Measurements from ENCODE around the gene LYSMD3.

Gene LYSMD3

DNA sequence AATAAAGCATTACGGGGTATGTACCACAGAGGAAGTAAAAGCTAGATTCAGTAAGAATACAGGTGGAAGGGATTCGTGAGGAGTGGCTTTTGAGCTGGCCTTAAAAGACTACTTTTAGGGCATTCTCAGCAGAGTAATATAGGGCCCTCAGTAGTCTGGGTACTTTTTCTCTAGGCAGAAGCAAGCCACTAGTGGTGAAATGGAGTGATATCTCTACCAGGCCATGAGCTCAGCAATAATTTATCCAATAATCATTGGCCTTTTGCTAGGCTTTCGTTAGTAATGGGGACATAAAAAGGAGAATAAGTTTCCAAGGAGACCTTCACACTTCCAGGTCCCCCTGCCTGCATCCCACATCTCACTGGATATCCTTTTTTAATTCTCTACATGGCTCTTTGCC lies 53.0 kb downstream of the LYSMD3 start:
- no peak overlapping the region for H3K4me3 ChIP-seq (IDR thresholded peaks at IDR 0.05; ENCODE audit: insufficient read depth, low read depth, low read length)
- peaks cover 60% of the 10 kb centered on the region for H3K4me1 ChIP-seq (ENCODE audit: low read depth, poor library complexity, severe bottlenecking)
- no peaks in the 10 kb centered on the region for H3K27me3 ChIP-seq (ENCODE audit: insufficient read depth, low read depth)
- H3K4me2 ChIP-seq = peak overlapping the region; percentile 95; the same call in 1 of the 2 replicates
- H3K9ac ChIP-seq = no peak overlapping the region
- no peak overlapping the region for H3K27ac ChIP-seq
- no peaks in the 10 kb centered on the region; the same call in 1 of the 2 replicates for H3K36me3 ChIP-seq (ENCODE audit: insufficient read depth)
- peaks cover 54% of the 10 kb centered on the region for H3K79me2 ChIP-seq (ENCODE audit: insufficient read depth, low read depth)
- no peaks in the 10 kb centered on the region for H4K20me1 ChIP-seq (ENCODE audit: insufficient read depth)
- H2AFZ ChIP-seq (ENCODE audit: low read depth) = no peak overlapping the region
- TF ChIP-seq, protein P1, sequence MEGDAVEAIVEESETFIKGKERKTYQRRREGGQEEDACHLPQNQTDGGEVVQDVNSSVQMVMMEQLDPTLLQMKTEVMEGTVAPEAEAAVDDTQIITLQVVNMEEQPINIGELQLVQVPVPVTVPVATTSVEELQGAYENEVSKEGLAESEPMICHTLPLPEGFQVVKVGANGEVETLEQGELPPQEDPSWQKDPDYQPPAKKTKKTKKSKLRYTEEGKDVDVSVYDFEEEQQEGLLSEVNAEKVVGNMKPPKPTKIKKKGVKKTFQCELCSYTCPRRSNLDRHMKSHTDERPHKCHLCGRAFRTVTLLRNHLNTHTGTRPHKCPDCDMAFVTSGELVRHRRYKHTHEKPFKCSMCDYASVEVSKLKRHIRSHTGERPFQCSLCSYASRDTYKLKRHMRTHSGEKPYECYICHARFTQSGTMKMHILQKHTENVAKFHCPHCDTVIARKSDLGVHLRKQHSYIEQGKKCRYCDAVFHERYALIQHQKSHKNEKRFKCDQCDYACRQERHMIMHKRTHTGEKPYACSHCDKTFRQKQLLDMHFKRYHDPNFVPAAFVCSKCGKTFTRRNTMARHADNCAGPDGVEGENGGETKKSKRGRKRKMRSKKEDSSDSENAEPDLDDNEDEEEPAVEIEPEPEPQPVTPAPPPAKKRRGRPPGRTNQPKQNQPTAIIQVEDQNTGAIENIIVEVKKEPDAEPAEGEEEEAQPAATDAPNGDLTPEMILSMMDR (conservative IDR thresholded peaks at IDR 0.05; ENCODE audit: low read depth, low read length) = no peak

DNA sequence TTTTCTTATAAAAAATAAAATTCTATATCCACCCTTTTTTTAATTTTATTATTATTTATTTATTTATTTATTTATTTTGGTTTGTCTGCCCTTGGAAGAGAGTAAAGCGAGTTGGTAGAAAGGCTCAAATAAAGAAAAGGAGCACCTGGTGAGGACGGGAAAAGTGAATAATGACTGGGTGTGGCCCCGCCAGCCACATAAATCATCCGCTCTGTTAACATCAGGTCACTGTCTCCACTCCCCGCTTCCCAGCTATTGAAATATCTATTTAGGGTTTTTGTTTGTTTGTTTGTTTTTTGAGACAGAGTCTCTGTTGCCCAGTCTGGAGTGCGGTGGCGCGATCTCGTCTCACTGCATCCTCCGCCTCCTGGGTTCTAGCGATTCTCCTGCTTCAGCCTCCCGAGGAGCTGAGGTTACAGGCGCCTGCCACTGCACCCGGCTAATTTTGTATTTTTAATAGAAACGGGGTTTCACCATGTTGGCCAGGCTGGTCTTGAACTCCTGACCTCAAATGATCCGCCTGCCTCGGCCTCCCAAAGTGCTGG lies 53.9 kb downstream of the LYSMD3 start:
- no peaks in the 10 kb centered on the region for H3K36me3 ChIP-seq (ENCODE audit: insufficient read depth)
- no peaks in the 10 kb centered on the region for H4K20me1 ChIP-seq (ENCODE audit: insufficient read depth)
- peak overlapping the region; percentile 96; the same call in 1 of the 2 replicates for H3K9ac ChIP-seq
- H3K27ac ChIP-seq = no peak overlapping the region
- peaks cover 56% of the 10 kb centered on the region for H3K79me2 ChIP-seq (ENCODE audit: insufficient read depth, low read depth)
- no peak overlapping the region for H3K4me3 ChIP-seq (IDR thresholded peaks at IDR 0.05; ENCODE audit: insufficient read depth, low read depth, low read length)
- TF ChIP-seq, protein P1 (conservative IDR thresholded peaks at IDR 0.05; ENCODE audit: low read depth, low read length) = no peak
- peak overlapping the region; percentile 95 for H3K4me2 ChIP-seq
- peak overlapping the region; percentile 97; the same call in 1 of the 2 replicates for H2AFZ ChIP-seq (ENCODE audit: low read depth)
- peaks cover 51% of the 10 kb centered on the region for H3K4me1 ChIP-seq (ENCODE audit: low read depth, poor library complexity, severe bottlenecking)
- no peaks in the 10 kb centered on the region for H3K27me3 ChIP-seq (ENCODE audit: insufficient read depth, low read depth)

DNA sequence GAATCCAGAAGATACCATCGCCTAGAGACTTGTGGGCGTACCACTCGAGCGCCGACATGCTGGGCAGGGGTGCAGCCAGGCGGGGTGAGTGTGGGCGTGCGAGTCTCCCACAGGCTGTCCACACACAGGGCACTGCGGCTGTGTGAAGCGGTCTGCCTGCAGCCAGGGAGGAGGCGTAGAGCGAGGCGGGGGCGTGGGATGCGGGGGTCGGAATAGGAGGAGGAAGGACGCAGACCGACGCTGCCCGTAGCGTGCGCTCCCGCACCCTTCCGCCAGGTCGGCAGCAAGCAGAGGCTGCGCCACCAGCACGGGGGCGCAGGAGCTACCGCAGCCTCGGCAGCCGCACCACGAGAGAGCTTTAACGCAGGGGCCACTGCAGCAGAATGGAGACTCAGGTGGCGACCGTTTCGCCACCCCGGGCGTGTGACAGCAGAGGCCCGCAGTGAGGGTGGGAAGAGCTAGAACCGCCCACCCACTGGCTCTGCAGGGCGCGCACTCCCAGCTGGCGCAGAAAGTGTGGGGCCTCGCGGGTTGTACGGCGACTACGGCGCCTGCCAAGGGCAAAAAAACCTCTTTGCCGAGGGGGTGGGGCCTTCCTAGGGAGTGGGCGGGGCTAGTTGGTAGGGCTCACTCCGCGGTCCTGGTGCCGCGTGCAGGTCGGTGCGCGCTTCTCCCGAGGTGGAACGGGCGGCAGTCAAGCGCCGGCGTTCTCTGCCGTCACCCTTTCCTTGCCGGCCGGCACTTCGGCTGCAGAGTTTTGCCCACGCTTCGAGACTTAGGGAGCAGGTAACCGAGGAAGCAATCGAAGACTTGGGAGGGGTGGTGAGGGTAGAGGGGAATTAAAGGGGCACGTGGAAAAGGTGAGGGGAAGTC lies 54.9 kb downstream of the LYSMD3 start, which contains the start of the genes MBLAC2 and POLR3G:
TSS of gene MBLAC2 (minus strand) at position 537 of the 873 bp plus-strand sequence. CDS start at position 58, 479 bp downstream.
TSS of gene POLR3G (plus strand) at position 630 of the 873 bp plus-strand sequence. CDS start 10,704 bp downstream, outside the sequence.
- TF ChIP-seq, protein P1 (conservative IDR thresholded peaks at IDR 0.05; ENCODE audit: low read depth, low read length) = peak; percentile 26; the same call in 1 of the 2 replicates
- Histone ChIP-seq H3K27me3 (ENCODE audit: insufficient read depth, low read depth) (no peaks in the 10 kb centered on the region), H3K4me2 (peak within 1 kb of the TSS; percentile 95), H3K36me3 (ENCODE audit: insufficient read depth) (no peaks in the 10 kb centered on the region), H3K9ac (peak within 1 kb of the TSS; percentile 96), H3K4me1 (ENCODE audit: low read depth, poor library complexity, severe bottlenecking) (peaks cover 40% of the 10 kb centered on the region), H3K27ac (peak within 1 kb of the TSS; percentile 96), H3K4me3 (IDR thresholded peaks at IDR 0.05; ENCODE audit: insufficient read depth, low read depth, low read length) (peak within 1 kb of the TSS; percentile 66), H3K79me2 (ENCODE audit: insufficient read depth, low read depth) (peaks cover 53% of the 10 kb centered on the region), H2AFZ (ENCODE audit: low read depth) (peak within 1 kb of the TSS; percentile 97), H4K20me1 (ENCODE audit: insufficient read depth) (no peaks in the 10 kb centered on the region)

DNA sequence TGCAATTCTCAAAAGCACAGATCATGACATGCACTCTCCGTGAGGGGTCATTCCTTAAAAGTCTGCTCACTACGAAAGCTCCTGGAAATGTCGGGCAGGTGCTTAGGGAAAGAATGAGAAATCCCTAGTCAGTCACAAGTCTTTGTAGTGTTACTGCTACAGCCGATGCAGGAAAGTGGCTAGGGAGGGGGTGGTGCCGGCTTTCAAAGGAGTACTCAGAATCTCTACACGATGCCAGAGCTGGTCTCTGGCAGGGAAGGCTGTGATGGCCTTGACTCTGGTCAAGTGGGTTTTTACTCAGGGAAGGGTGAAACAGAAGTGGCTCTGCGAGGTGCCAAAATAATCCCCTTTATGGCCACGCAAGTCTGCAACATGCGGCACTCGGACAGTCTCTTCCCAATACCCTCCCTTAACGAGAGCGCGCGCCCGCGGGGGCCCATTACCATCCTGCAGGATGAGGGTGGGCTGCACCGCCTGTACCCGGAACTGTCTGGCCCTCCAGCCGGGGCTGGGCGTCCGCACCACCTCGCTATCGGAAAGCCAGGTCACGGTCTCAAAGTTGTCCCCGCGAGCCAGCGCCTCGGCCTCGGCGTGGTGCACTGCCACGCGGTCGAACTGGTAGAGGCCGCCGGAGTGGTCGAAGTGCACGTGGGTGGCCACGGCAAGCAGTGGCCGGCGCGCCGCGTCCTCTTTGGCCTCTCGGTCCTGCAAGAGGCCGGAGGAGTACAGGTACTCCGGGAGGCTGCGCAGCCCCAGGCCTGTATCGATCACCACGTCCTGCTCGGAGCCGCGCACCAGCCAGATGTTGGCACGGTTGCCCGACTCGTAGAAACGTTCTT lies 55.8 kb downstream of the LYSMD3 start:
- H3K27me3 ChIP-seq (ENCODE audit: insufficient read depth, low read depth) = no peaks in the 10 kb centered on the region
- peaks cover 39% of the 10 kb centered on the region for H3K4me1 ChIP-seq (ENCODE audit: low read depth, poor library complexity, severe bottlenecking)
- no peaks in the 10 kb centered on the region for H4K20me1 ChIP-seq (ENCODE audit: insufficient read depth)
- H2AFZ ChIP-seq (ENCODE audit: low read depth) = peak overlapping the region; percentile 97
- H3K36me3 ChIP-seq (ENCODE audit: insufficient read depth) = no peaks in the 10 kb centered on the region
- H3K9ac ChIP-seq = peak overlapping the region; percentile 96
- peak overlapping the region; percentile 96 for H3K27ac ChIP-seq
- peak overlapping the region; percentile 66 for H3K4me3 ChIP-seq (IDR thresholded peaks at IDR 0.05; ENCODE audit: insufficient read depth, low read depth, low read length)
- H3K79me2 ChIP-seq (ENCODE audit: insufficient read depth, low read depth) = peaks cover 53% of the 10 kb centered on the region
- TF ChIP-seq, protein P1 (conservative IDR thresholded peaks at IDR 0.05; ENCODE audit: low read depth, low read length) = no peak
- H3K4me2 ChIP-seq = peak overlapping the region; percentile 76
